GM18517 (cell line): ENCODE data around the gene GRK5.

Source experiments
- ATAC-seq: cut with Tn5 transposase; IDR thresholded peaks from one replicate; pipeline ENCODE4 v1.9.1; 2021; ENCODE audit warnings: mild to moderate bottlenecking, moderate library complexity; ENCODE audit not compliant: unreplicated experiment

The GRK5 gene

DNA sequence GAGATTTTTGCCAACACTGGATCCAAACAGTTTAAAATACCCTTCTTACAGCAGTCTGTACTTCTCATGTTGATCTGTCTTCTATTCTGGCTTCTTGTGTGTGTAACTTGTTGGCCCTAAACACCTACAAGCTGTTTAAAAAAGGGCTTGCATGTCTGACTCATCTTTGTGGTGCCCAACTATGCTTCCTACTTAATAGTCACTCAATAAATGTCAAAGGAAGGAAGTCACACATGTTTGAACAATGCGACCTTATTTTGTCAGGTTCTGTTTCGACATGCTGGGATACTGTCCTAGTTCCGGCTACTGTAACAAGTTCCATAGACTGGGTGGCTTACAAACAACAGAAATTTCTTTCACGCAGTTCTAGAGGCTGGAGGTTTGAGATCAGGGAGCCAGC, 9.4 kb upstream of the GRK5 start:
- no peak for ATAC-seq

DNA sequence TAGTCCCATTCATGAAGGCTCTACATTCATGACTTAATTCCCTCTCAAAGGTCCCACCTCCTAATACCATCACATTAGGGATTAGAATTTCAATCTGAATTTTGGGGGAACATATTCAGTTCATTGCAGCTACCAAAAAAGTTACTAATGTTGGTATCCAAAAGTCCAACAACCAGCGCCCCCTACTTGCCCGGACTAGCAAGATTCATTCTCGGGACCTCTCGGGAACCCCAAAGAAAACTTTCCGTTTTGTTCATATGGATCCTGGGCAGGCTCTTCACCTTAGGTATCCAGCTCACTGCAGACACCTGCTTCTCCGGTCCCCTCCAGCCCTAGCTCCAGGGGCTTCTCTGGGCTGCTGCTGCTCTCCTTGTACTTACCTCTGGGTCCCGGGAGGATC, 8.9 kb upstream of the GRK5 start:
- ATAC-seq: no peak

- no peak for ATAC-seq
Observed at GRCh38 chr10:119199231-119199992, 8.0 kb upstream of the GRK5 start.

GRCh38 chr10:119201233-119201632, 6.1 kb upstream of the GRK5 start:
- no peak for ATAC-seq

DNA sequence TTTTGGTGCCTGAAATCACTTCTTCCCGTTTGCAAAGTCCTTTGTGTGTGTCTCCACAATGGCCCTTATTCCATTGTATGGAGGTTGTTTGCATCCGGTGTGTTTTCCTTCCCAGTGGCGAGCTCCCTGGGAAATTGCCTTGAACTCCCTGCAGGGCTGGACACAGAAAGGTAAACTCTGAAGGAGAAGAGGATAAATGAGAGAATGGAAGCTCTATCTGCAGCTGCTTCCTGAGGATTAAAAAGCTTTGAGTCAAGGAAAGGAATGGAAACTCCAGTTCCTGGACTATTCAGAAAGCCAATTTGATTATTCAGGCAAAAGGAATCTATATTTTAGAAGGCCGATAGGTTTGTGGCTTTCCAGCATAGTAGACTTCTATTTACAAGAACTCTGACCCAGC, 4.4 kb upstream of the GRK5 start:
- no peak for ATAC-seq

- ATAC-seq: peak; percentile 28
Observed at GRCh38 chr10:119205894-119206602, 1.3 kb upstream of the GRK5 start.

DNA sequence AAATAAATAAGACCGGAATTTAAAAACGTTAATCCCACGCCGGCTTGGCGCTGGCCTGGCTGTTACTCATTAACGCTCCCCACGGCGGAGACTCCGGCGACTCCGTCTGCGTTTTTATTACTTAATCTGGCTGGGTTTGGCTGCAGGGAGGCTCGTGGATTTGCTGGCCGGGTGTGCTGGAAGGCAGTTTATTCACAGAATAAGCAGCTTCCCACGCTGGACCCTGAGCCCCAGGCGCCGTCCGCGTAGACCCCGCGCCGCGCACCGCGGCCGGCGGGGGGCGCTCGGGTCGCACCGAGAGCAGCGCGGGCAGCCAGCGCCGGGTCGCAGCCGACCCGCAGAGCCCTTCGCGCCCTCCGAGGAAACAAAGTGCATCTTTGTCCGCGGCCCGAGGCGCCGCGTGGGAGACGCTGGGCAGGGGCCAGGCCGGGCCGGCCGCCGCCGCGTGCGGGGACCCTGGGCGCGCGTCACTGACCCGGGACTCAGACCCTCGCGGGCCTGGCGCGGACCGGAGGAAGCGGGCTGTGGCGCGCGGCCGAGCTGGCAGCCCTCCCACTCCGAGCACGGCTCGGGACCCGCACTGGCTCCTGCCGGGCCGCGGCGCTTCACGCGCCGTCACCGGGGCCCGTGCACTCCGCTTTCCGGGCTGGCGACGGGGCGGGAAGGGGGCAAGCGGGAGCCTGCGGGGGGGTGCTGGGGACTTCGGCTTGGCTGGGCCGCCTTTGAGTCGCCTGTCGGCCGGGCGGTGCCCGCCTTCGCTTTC, 587 bp upstream of the GRK5 start:
- peak; percentile 51 for ATAC-seq

- peak; percentile 15 for ATAC-seq
Observed at GRCh38 chr10:119207713-119208552, 562 bp downstream of the GRK5 start.

GRCh38 chr10:119208553-119208940, 1.2 kb downstream of the GRK5 start:
- ATAC-seq: no peak

DNA sequence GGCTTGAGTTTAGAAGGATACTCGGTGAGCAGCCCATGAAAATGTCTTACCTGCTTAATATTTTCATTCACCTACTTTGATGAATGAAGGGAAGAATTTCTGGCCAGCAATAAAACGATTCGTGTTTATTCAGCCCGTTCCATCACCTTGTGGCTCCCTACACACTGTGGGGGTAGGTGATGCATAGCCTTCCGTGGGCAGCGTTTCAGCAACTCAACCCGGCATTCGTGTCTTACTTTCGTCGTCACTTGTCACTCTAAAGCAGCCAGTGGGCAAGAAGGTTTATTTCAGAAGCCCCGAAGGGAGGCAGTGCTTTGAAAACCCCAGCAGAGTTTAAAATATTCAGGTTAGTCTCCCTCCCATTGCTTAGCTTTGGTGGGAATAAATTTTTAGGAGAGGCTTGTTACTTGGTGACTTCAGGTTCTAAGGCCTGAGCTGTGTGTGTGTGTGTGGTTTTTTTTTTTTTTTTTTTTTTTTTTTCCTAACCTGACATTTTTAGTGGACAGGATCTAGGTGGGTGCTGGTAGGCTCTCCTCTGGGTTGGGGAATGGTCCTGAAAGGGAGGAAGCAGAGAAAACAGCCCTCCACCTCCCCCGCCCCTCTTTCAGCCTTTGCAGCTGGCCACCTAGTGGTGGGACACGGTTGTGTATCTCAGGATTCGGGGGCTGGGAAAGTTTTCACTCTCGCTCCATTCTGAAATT, 1.8 kb downstream of the GRK5 start:
- ATAC-seq: no peak

DNA sequence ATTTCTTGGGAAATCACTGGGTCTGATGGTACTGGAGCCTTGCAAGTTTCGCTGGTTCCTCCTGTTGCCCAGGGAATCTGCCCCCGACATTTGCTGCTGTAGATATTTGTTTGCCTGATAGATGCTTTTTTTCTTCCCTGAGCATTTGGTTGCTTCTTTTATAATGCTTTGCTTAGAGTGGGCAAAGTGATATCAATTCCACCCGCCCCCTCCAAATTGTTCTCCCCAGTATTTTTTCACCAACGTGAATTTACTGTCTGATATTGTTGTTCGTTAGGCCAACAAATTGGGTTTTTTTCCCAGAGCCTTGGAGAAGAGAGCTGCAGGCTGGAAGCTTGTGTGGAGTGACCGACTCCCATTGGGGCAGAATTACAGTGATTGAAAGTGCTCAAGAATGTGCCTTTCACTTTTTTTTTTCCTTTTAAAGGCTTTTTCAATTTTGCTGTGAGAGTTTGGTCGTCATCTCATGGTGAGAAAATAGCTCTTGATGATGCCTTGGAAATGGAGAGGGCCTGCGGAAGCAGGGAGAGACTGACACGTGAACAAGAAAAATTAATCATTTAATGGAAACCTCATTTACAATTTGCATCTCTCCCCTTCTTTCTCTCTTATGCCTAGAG, 2.5 kb downstream of the GRK5 start:
- no peak for ATAC-seq

- ATAC-seq: no peak
Observed at GRCh38 chr10:119210633-119211032, 3.3 kb downstream of the GRK5 start.

GRCh38 chr10:119211176-119211575, 3.8 kb downstream of the GRK5 start:
- no peak for ATAC-seq

- peak; percentile 22 for ATAC-seq
Observed at GRCh38 chr10:119211625-119212441, 4.5 kb downstream of the GRK5 start.

- ATAC-seq: no peak
Observed at GRCh38 chr10:119215371-119215770, 8.0 kb downstream of the GRK5 start.

DNA sequence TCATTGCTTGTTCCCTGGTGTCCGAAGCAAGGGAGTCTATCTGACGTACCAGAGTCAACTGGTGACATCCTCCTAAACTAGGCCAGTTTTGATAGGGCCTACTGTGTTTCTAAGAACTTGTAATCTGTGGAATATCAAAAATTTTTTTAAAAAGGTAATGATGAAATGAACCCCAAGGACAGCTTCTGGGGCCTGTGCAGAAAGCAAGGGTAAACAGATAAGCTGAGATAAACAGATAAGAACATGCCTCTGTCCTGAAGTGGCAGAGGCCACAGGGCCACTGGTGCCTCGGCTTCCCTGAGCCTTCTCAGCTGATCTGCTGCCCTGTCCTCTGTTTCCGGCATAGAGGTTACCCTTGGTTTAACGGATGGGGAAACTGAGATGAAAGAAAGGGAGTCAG, 8.8 kb downstream of the GRK5 start:
- ATAC-seq: no peak

DNA sequence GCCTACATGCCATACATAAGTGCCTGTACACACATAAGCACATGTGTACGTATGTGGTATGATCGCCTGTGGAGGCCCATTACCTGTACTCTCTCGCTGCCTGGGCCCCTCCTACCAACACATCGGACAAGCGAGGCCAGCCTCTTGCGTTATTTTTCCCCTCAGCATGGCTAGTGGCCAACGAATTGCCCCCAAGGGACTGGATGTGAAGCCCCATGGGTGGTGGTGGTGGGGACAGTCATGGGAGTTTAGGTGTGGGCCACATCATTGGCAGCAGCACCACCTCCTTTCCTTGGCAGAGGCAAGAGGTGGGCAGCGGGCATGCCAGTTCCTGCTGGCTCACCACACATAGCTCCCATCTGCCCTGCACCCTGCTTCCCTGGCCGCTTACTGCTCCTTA, 10.0 kb downstream of the GRK5 start:
- ATAC-seq: no peak

DNA sequence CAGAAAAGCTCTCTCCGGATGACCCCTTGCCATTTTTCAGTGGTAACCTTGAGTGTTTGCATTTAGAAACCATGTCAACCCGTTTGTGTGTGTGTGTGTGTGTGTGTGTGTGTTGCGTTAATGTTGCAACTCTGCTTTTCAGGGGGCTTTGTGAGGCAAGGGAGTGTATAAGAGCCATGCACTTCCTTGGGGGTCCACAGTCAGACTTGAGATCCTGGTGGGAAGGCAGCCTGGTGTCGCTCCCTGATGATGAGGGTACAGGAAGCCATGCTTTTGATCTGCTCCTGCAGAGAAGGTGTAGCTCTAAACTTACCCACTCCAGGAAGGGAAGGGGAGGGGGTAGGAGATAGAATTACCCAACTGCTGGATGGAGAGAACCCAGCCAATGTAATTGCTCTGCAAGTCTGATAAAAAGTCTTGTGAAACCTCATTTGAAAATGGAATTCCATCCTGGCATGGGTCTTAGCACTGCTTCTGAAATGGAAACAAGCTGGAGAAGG, 10.7 kb downstream of the GRK5 start:
- ATAC-seq: no peak

DNA sequence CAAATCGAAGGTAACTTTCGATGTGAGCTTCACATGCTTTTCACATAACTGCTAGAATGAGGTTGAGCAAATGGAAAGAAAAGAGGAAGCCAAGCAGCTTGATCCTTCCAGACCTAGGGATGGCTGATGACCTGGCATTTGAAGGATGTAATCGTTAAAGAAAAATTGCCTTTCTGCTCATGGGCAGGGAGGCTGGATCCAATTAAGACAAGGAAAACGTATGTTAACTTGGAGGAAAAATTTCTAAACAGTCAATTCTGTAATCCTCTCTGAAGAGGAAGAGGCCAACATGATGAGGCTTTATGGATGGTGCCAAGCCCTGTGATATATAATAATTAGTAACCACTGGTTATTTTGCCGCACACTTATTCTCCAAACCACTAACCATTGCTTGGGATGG, 12.5 kb downstream of the GRK5 start:
- no peak for ATAC-seq
